GM13977 (cell line): Measurements from ENCODE around the gene TMEM186.
"Not testable (repeated sequence)": the region's sequence is repeated elsewhere in the genome, so short reads cannot be mapped to it uniquely, and the experiment has no call there.

ENCODE experiments used
- DNase-seq: peaks from one replicate; pipeline ENCODE4 v3.0.0; 2012; ENCODE audit warnings: low spot score
- CTCF ChIP-seq: IDR thresholded peaks from 2 replicates; pipeline ENCODE4 v1.5.1; 2012; ENCODE audit warnings: mild to moderate bottlenecking, control low read depth; ENCODE audit not compliant: insufficient read depth; ENCODE audit errors: extremely low read depth, missing control alignments
- in situ Hi-C: fragments of 300-500 bp; cut with MboI; formaldehyde crosslinking; loops from one replicate; pipeline ENCODE4 v1.12.0; 2022; ENCODE audit warnings: low sequenced_read_pairs, low pct_unique_long_range_greater_than_20kb, mixed read lengths, inconsistent platforms; ENCODE audit not compliant: unreplicated experiment

Gene TMEM186

GRCh38 chr16:8753416-8754054 is 43.9 kb downstream of the TMEM186 start:
- in situ Hi-C loops = no loop called here
- no peak for TF ChIP-seq CTCF

GRCh38 chr16:8752706-8753105 is 44.7 kb downstream of the TMEM186 start:
- TF ChIP-seq CTCF = no peak
- in situ Hi-C loops = no loop called here
- no peak for DNase-seq

More at GRCh38 chr16:8753416-8754054, 43.9 kb downstream of the TMEM186 start:
- no peak for DNase-seq

- no peak for DNase-seq
- TF ChIP-seq CTCF = no peak
- in situ Hi-C loops = no loop called here
Observed at GRCh38 chr16:8751481-8752311, 45.7 kb downstream of the TMEM186 start.

GRCh38 chr16:8748944-8749343 is 48.5 kb downstream of the TMEM186 start:
- in situ Hi-C loops = not testable (repeated sequence)

More at GRCh38 chr16:8748944-8749343, 48.5 kb downstream of the TMEM186 start:
- not testable (repeated sequence) for DNase-seq
